GM18505 (cell line): Measurements from ENCODE around the gene MIER2.
A peak's percentile ranks its signal among the peaks of the same experiment; 100 is the strongest.
"Not testable (repeated sequence)": the region's sequence is repeated elsewhere in the genome, so short reads cannot be mapped to it uniquely, and the experiment has no call there.

Source experiments
- ATAC-seq: cut with Tn5 transposase; IDR thresholded peaks from one replicate; pipeline ENCODE4 v1.9.1; 2021; ENCODE audit not compliant: unreplicated experiment
- POLR2A ChIP-seq: IDR thresholded peaks from 4 replicates; pipeline ENCODE4 v1.6.1; 2011; ENCODE audit warnings: borderline replicate concordance; ENCODE audit not compliant: insufficient read depth, insufficient read length; ENCODE audit errors: extremely low read depth

MIER2 gene

GRCh38 chr19:362683-363082 is 18.1 kb upstream of the MIER2 start:
- no peak for TF ChIP-seq POLR2A
- ATAC-seq: no peak

DNA sequence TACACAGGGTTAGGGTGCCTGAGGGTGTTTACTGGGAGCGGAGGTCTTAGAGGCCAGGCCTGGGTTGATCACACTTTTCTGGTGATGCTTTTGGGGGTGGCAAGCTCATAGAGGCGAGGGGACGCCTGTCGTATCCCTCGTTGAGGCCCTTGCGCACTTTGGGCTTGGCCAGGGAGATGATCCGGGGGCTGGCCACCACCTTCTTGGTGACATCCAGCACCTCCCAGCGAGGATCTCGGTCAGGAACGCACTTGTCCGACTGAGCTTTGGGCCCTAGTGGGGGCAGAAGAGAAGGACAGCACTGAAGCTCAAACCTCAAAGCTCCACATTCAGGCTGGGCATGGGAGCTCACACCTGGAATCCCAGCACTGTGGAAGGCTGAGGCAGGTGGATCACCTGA is 17.6 kb upstream of the MIER2 start:
- no peak for ATAC-seq
- TF ChIP-seq POLR2A: no peak

DNA sequence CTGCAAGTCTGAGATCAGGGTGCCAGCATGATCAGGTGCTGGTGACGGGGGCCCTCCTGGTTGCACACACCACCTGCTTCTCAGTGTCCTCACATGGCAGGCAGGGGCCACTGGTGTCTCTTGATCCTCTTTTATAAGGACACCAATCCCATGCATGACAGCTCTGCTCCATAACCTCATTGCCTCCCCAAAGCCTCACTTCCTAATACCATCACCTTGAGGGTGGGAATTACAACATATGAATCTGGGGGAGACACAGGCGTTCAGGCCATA is 15.0 kb upstream of the MIER2 start:
- ATAC-seq: no peak
- TF ChIP-seq POLR2A: no peak

- not testable (repeated sequence) for ATAC-seq
Measured at GRCh38 chr19:355536-355935, 10.9 kb upstream of the MIER2 start.

DNA sequence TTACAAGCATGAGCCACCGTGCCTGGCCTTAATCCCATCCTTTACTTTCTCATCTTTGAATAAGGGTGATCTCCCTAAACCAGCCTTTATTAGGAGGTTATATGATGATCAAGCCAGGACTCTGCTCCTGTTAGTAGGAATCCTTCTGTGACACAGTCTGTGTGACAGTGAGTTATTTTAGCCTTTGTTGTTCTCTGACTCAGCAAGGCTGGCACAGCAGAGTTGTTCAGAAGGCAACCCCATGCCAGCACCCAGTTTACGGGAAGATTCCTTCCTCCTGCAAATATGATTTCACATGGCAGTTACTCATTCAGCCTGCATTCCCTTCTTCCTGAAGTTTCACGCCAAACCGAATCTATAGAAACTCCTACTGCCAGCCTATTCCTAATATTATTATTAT is 10.5 kb upstream of the MIER2 start:
- no peak for ATAC-seq
- TF ChIP-seq POLR2A: no peak

DNA sequence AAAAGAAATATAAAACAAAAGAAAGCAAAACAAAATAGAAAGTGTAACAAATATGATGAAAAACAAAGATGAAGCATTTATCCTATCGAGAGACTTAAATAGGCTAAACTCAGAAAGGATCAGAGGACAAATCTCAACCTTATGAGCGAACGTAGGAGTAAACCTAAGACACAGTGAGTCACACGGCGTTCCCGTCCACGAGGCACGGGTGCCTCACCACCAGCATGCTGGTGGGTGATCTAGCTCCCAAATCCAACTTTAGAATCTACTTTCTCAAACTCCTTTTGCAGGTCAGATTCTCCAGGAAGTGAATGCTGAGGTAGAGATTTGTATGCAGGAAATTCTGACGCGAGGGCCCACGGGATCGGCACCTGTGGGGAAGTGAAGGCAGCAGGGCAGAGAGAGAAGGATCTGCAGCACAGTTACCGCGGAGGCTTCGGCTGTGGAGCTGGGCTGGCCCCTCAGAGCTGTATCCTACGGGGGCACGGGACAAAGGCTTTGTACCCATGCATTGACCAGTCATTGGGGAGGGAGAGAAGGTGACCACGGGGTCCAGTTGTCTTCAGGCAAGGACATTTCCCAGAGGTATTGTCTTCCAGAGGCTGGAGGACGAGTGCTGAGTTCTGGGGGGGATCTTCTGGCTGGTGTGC is 7.5 kb upstream of the MIER2 start:
- no peak for TF ChIP-seq POLR2A
- ATAC-seq: no peak

DNA sequence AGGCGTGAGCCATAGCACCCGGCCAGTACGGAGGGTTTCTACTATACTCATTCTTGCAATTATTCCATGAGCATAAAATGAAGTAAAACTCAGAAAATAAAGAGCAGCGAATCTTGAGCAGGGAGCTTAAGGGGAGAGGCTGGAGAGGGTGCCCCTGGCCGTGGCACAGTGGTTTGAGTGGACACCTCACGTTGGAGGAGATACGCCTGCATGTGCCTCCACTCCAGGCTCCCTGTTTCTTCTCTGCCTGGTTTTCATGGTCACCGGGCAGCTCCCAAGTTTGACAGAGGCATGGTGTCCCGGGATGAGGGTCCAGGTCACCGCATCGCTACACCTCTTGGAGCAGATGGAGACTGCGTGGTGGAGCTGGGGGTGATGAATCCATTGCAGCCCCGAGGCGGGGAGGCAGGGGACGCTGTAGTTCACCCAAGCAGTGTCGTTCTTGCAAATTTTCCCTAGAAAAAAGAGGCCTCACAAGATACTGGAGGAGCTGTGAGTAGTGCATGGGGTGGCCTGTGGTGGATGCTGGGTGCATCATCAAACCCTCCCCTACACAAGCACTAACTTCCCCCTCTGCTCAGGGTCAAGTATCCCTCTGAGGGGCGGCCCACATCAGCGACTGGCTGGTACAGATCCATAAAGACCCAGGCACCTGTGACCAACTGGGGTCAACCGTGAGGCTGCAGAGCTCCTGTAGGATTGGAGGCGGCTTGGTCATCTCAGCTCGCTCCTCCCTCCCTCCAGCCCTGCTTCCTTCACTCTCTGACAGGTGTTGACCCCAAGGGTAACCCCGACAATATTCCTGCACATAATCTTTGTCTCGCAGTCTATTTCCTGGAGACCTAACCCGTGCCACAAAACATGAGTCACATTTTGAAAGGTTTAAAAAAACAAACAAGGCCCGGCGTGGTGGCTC is 3.6 kb upstream of the MIER2 start:
- no peak for TF ChIP-seq POLR2A
- no peak for ATAC-seq

DNA sequence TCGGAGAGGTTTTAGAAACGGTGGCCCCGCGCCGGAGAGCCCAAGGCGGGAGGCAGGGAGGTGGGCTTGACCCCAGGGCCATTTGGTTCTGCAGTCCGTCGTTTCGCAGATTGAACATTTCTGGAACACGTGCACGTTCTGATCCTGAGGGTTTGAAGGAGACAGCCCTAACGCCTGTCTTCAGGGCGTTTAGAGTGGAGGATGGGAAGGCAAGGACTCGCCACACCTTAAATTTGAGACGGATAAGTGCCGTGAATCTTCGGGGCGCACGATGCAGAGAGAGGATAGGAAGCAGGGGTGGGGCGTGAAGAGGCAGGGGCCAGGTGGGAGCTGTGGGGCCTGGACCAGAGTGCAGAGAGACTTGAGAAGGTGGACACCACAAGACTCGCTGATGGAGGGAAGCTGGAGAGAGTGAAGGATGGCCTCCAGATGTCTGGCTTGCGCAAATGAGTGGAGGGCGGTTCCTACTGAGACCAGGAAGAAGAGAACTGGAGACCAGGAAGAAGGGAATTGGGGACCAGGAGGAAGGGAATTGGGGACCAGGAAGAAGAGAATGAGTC is 804 bp upstream of the MIER2 start:
- no peak for ATAC-seq
- no peak for TF ChIP-seq POLR2A

- TF ChIP-seq POLR2A: no peak
Measured at GRCh38 chr19:343941-344624, 513 bp downstream of the MIER2 start.

DNA sequence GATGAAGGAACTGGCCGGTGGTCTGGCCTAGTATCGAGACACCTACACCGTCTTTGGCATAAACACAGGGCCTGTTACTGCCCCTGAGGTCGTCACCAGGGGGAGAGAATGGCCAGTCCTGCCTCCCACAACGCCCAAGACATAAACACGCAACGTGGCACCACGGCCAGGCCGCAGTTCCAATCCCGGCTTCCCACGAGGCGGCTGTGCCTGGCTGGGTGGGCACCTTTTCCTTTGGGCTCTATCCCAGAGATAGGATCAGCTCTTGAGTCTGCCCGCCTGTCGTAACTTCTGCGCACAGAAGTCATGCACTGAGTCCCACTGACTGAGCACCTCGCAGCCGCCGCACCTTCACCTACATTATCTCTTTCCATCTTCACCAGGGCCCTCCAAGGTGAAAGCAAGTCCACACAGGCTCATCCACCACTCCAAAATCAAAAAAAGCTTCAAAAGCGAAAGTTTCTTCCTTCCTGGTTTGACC is 1.1 kb downstream of the MIER2 start:
- ATAC-seq: no peak

More at GRCh38 chr19:343941-344624, 513 bp downstream of the MIER2 start:
- peak; percentile 43 for ATAC-seq

GRCh38 chr19:342801-343421 is 1.7 kb downstream of the MIER2 start:
- no peak for TF ChIP-seq POLR2A
- ATAC-seq: no peak

More for the DNA sequence above, 1.1 kb downstream of the MIER2 start:
- TF ChIP-seq POLR2A: no peak

- no peak for ATAC-seq
- TF ChIP-seq POLR2A: no peak
Measured at GRCh38 chr19:342128-342455, 2.5 kb downstream of the MIER2 start.
